Stomach smooth muscle (tissue), 2 donors: ENCODE measurements around the gene CDK6.
"Not testable (repeated sequence)": the region's sequence is repeated elsewhere in the genome, so short reads cannot be mapped to it uniquely, and the experiment has no call there.

ENCODE experiments used
- H3K27ac ChIP-seq: one replicate; pipeline ENCODE4 v1.7.0; 2013; ENCODE audit warnings: mild to moderate bottlenecking, low read length, inconsistent platforms
- H3K27me3 ChIP-seq, 2 donors: one replicate each; pipeline ENCODE4 v1.7.0; 2013; ENCODE audit warnings: low read length in 2 of 2; ENCODE audit not compliant: insufficient read depth in 2 of 2, control insufficient read depth in 1 of 2
- H3K36me3 ChIP-seq, 2 donors: one replicate each; pipeline ENCODE4 v1.7.0; 2013; ENCODE audit warnings: low read length in 2 of 2; ENCODE audit not compliant: control insufficient read depth in 2 of 2, insufficient read depth in 2 of 2
- H3K4me1 ChIP-seq: one replicate; pipeline ENCODE4 v1.7.0; 2013; ENCODE audit warnings: low read length; ENCODE audit not compliant: control insufficient read depth, insufficient read depth
- H3K4me3 ChIP-seq, 2 donors: one replicate each; pipeline ENCODE4 v1.7.0; 2013; ENCODE audit warnings: low read length in 2 of 2
- H3K9ac ChIP-seq, 2 donors: one replicate each; pipeline ENCODE4 v1.7.0; 2013; ENCODE audit warnings: low read length in 2 of 2, mild to moderate bottlenecking in 1 of 2
- H3K9me3 ChIP-seq, 2 donors: one replicate each; pipeline ENCODE4 v1.7.0; 2013; ENCODE audit warnings: low read length in 2 of 2; ENCODE audit not compliant: control insufficient read depth in 2 of 2
- donor health status: healthy.
- donor health status: Pancreatic carcinoma.

The CDK6 gene

GRCh38 chr7:92873776-92874175, 37.4 kb upstream of the CDK6 start:
- Histone ChIP-seq H3K27ac (no peak overlapping the region), H3K9ac (no peak overlapping the region)

GRCh38 chr7:92872701-92873100, 36.3 kb upstream of the CDK6 start:
- no peak overlapping the region for H3K9ac ChIP-seq
- H3K9me3 ChIP-seq: peaks cover 2 to 4% of the 10 kb centered on the region in 2 donors
- H3K27ac ChIP-seq: no peak overlapping the region
- H3K4me3 ChIP-seq: no peak overlapping the region
- H3K27me3 ChIP-seq: no peaks in the 10 kb centered on the region
- H3K4me1 ChIP-seq: no peaks in the 10 kb centered on the region
- no peaks in the 10 kb centered on the region for H3K36me3 ChIP-seq

More at GRCh38 chr7:92873776-92874175, 37.4 kb upstream of the CDK6 start:
- H3K27me3 ChIP-seq: no peaks in the 10 kb centered on the region
- no peaks in the 10 kb centered on the region for H3K9me3 ChIP-seq
- H3K36me3 ChIP-seq: no peaks in the 10 kb centered on the region
- H3K4me1 ChIP-seq: no peaks in the 10 kb centered on the region
- no peak overlapping the region for H3K4me3 ChIP-seq

GRCh38 chr7:92868683-92869293, 32.4 kb upstream of the CDK6 start:
- H3K9me3 ChIP-seq: peaks cover 2 to 4% of the 10 kb centered on the region in 2 donors
- H3K4me3 ChIP-seq: no peak overlapping the region
- H3K4me1 ChIP-seq: no peaks in the 10 kb centered on the region
- H3K27ac ChIP-seq: no peak overlapping the region
- no peak overlapping the region for H3K9ac ChIP-seq
- H3K27me3 ChIP-seq: no peaks in the 10 kb centered on the region
- H3K36me3 ChIP-seq: no peaks in the 10 kb centered on the region

GRCh38 chr7:92864169-92864568, 27.8 kb upstream of the CDK6 start:
- not testable (repeated sequence) for H3K9me3 ChIP-seq, H3K36me3 ChIP-seq, H3K9ac ChIP-seq, H3K4me3 ChIP-seq, H3K4me1 ChIP-seq, H3K27ac ChIP-seq, H3K27me3 ChIP-seq

- H3K27me3 ChIP-seq: no peaks in the 10 kb centered on the region
- H3K27ac ChIP-seq: no peak overlapping the region
- H3K9me3 ChIP-seq: no peaks in the 10 kb centered on the region
- H3K9ac ChIP-seq: no peak overlapping the region
- no peaks in the 10 kb centered on the region for H3K4me1 ChIP-seq
- H3K36me3 ChIP-seq: no peaks in the 10 kb centered on the region
- no peak overlapping the region for H3K4me3 ChIP-seq
Measured at GRCh38 chr7:92856436-92856835, 20.1 kb upstream of the CDK6 start.

- no peaks in the 10 kb centered on the region for H3K4me1 ChIP-seq
- no peaks in the 10 kb centered on the region for H3K27me3 ChIP-seq
- no peaks in the 10 kb centered on the region for H3K36me3 ChIP-seq
- H3K27ac ChIP-seq: no peak overlapping the region
- H3K9ac ChIP-seq: no peak overlapping the region
- H3K4me3 ChIP-seq: no peak overlapping the region
- no peaks in the 10 kb centered on the region for H3K9me3 ChIP-seq
Measured at GRCh38 chr7:92854501-92855238, 18.3 kb upstream of the CDK6 start.

- Histone ChIP-seq H3K36me3 (no peaks in the 10 kb centered on the region), H3K4me1 (no peaks in the 10 kb centered on the region), H3K27me3 (no peaks in the 10 kb centered on the region), H3K9me3 (no peaks in the 10 kb centered on the region), H3K4me3 (no peak overlapping the region), H3K27ac (no peak overlapping the region), H3K9ac (no peak overlapping the region)
Measured at GRCh38 chr7:92851732-92852131, 15.4 kb upstream of the CDK6 start.

GRCh38 chr7:92850516-92850915, 14.1 kb upstream of the CDK6 start:
- Histone ChIP-seq H3K4me1 (no peaks in the 10 kb centered on the region), H3K9me3 (no peaks in the 10 kb centered on the region), H3K9ac (no peak overlapping the region), H3K4me3 (no peak overlapping the region), H3K36me3 (no peaks in the 10 kb centered on the region), H3K27ac (no peak overlapping the region), H3K27me3 (no peaks in the 10 kb centered on the region)

- no peak overlapping the region for H3K4me3 ChIP-seq
- H3K9me3 ChIP-seq: no peaks in the 10 kb centered on the region
- H3K9ac ChIP-seq: no peak overlapping the region
- H3K36me3 ChIP-seq: no peaks in the 10 kb centered on the region
- no peaks in the 10 kb centered on the region for H3K4me1 ChIP-seq
- no peak overlapping the region for H3K27ac ChIP-seq
- no peaks in the 10 kb centered on the region for H3K27me3 ChIP-seq
Measured at GRCh38 chr7:92849322-92849721, 12.9 kb upstream of the CDK6 start.

GRCh38 chr7:92848851-92849250, 12.5 kb upstream of the CDK6 start:
- no peak overlapping the region for H3K4me3 ChIP-seq
- no peaks in the 10 kb centered on the region for H3K27me3 ChIP-seq
- H3K4me1 ChIP-seq: no peaks in the 10 kb centered on the region
- H3K9ac ChIP-seq: no peak overlapping the region
- no peaks in the 10 kb centered on the region for H3K9me3 ChIP-seq
- H3K27ac ChIP-seq: no peak overlapping the region
- no peaks in the 10 kb centered on the region for H3K36me3 ChIP-seq

GRCh38 chr7:92848441-92848840, 12.1 kb upstream of the CDK6 start:
- H3K36me3 ChIP-seq: no peaks in the 10 kb centered on the region
- no peak overlapping the region for H3K27ac ChIP-seq

More at GRCh38 chr7:92848441-92848840, 12.1 kb upstream of the CDK6 start:
- Histone ChIP-seq H3K4me1 (no peaks in the 10 kb centered on the region), H3K4me3 (no peak overlapping the region), H3K9me3 (no peaks in the 10 kb centered on the region), H3K9ac (no peak overlapping the region), H3K27me3 (no peaks in the 10 kb centered on the region)
